SH-SY5Y (cell line): ENCODE measurements around the gene GPRC5A.

Source experiments
- GATA2 ChIP-seq: IDR thresholded peaks from 2 replicates; pipeline ENCODE4 v1.6.1; 2011; ENCODE audit warnings: mild to moderate bottlenecking, low read depth, low read length
- GATA3 ChIP-seq: IDR thresholded peaks from 2 replicates; pipeline ENCODE4 v1.6.1; 2011; ENCODE audit warnings: low read depth, mild to moderate bottlenecking, low read length, moderate library complexity

DNA sequence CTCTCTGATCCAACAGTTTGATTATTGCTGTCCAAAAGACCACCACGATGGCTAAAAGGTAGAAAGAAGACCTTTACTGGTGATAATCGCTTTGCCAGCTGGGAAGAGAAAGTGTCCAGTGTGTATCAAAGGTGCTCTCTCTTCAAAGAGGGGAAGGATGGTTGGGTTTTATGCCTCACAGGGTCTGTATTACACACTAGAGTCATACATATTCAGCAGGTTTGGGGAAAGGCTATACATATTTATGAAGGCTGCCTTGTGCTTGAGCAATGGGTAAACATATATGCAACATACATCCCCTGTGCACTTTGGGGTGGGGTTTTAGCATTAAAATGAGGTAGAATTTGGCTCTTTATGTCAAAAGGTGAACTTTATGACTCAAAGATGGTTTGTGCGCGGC is 42.4 kb downstream of the GPRC5A start:
- no peak for TF ChIP-seq GATA2
- no peak for TF ChIP-seq GATA3
